ENCODE data around the gene ANAPC10. TPM values are rescaled to one million over a fixed set of nuclear protein-coding genes. Genes with fewer than 3 reads are reported as not detected.

Gene ANAPC10
- total and polyA plus RNA-seq, 2 of the 4 experiments (the other 2 are of a cell fraction) = 17.1 to 22.4 TPM

GRCh38 chr4:144948421-144948820, 149.6 kb downstream of the ANAPC10 start:
- no peaks in the 10 kb centered on the region for H3K9me1 ChIP-seq (ENCODE audit: insufficient read depth, low read length)
- H3K9ac ChIP-seq (ENCODE audit: low read depth, low read length) = no peak overlapping the region
- no peak for ATAC-seq (ENCODE audit: low read depth)
- H3K23ac ChIP-seq (ENCODE audit: low read depth, low read length) = no peak overlapping the region
- intact Hi-C loops (cut with micrococcal nuclease) = no loop called here
- no peak overlapping the region for H2BK20ac ChIP-seq (ENCODE audit: low read depth, low read length)
- H2AFZ ChIP-seq (replicated peaks; ENCODE audit: low read length, poor library complexity) = no peak overlapping the region
- no peak overlapping the region for H3K4ac ChIP-seq (ENCODE audit: low read depth, low read length)
- no peak overlapping the region for H4K8ac ChIP-seq (ENCODE audit: low read depth in 2 of 2, low read length in 2 of 2)
- CTCF ChIA-PET = no interaction called here
- in situ Hi-C loops (cut with MboI; ENCODE audit: low sequenced_read_pairs) = no loop called here
- H2BK15ac ChIP-seq (ENCODE audit: low read depth, low read length) = no peak overlapping the region
- no peaks in the 10 kb centered on the region for H3K36me3 ChIP-seq (ENCODE audit: control insufficient read depth, insufficient read depth, low read length)
- H3K79me1 ChIP-seq (ENCODE audit: low read depth in 1 of 2, low read length in 2 of 2) = no peaks in the 10 kb centered on the region
- no peak overlapping the region for H2BK5ac ChIP-seq (ENCODE audit: low read depth, low read length, poor library complexity, severe bottlenecking)
- WGBS, 2 experiments (ENCODE audit: extremely low coverage in 2 of 2, insufficient read length in 1 of 2) = 40% methylated on average over 1 of the region's 5 CpGs; no CpG with 5 or more reads in 1 of the 2 experiments
- H3K4me3 ChIP-seq (ENCODE audit: insufficient read depth, low read depth, low read length) = no peak overlapping the region
- H3K14ac ChIP-seq (replicated peaks; ENCODE audit: low read depth, low read length) = no peak overlapping the region
- H3K18ac ChIP-seq (ENCODE audit: low read depth, low read length) = no peak overlapping the region
- POLR2A ChIA-PET (ENCODE audit: unreplicated experiment) = no interaction called here
- no peak overlapping the region for H4K5ac ChIP-seq (ENCODE audit: low read depth, low read length)
- H2AK5ac ChIP-seq (ENCODE audit: low read depth, low read length) = no peak overlapping the region
- no peak overlapping the region for H4K91ac ChIP-seq (ENCODE audit: insufficient read depth, low read depth, low read length)
- no peak for DNase-seq
- no peak overlapping the region for H2AK9ac ChIP-seq (replicated peaks; ENCODE audit: low read depth, low read length, poor library complexity)
- no peak for TF ChIP-seq MXI1 (IDR thresholded peaks at IDR 0.05; ENCODE audit: borderline replicate concordance, low read depth, low read length)
- TF ChIP-seq MAFK (IDR thresholded peaks at IDR 0.05; ENCODE audit: low read depth, low read length) = no peak
- no peaks in the 10 kb centered on the region for H4K20me1 ChIP-seq (ENCODE audit: insufficient read depth, low read length)
- BruUV-seq (replicated peaks) = no TSS peak
- no peaks in the 10 kb centered on the region for H3K9me3 ChIP-seq (ENCODE audit: control insufficient read depth, insufficient read depth, low read length)
- H3K4me2 ChIP-seq (ENCODE audit: low read depth, low read length) = no peak overlapping the region
- no peak overlapping the region for H3K27ac ChIP-seq (ENCODE audit: insufficient read depth, low read length)
- no peaks in the 10 kb centered on the region for H3K27me3 ChIP-seq (ENCODE audit: control insufficient read depth, insufficient read depth, low read length)
- H3K56ac ChIP-seq (ENCODE audit: extremely low read depth, insufficient read depth, low read length) = no peak overlapping the region
- no peaks in the 10 kb centered on the region for H3K4me1 ChIP-seq (ENCODE audit: control insufficient read depth, insufficient read depth, low read length)
- dilution Hi-C loops (cut with HindIII; ENCODE audit: low sequenced_read_pairs, unreplicated experiment) = no loop called here
- H2BK120ac ChIP-seq (ENCODE audit: low read depth, low read length) = no peak overlapping the region

Measured in IMR-90 (cell line).